ENCODE data around the gene THSD4. TPM values are rescaled to one million over a fixed set of nuclear protein-coding genes. Genes with fewer than 3 reads are reported as not detected.
A peak's percentile ranks its signal among the peaks of the same experiment; 100 is the strongest.

Gene THSD4
- total RNA-seq, 1 donor: 15.6 TPM

DNA sequence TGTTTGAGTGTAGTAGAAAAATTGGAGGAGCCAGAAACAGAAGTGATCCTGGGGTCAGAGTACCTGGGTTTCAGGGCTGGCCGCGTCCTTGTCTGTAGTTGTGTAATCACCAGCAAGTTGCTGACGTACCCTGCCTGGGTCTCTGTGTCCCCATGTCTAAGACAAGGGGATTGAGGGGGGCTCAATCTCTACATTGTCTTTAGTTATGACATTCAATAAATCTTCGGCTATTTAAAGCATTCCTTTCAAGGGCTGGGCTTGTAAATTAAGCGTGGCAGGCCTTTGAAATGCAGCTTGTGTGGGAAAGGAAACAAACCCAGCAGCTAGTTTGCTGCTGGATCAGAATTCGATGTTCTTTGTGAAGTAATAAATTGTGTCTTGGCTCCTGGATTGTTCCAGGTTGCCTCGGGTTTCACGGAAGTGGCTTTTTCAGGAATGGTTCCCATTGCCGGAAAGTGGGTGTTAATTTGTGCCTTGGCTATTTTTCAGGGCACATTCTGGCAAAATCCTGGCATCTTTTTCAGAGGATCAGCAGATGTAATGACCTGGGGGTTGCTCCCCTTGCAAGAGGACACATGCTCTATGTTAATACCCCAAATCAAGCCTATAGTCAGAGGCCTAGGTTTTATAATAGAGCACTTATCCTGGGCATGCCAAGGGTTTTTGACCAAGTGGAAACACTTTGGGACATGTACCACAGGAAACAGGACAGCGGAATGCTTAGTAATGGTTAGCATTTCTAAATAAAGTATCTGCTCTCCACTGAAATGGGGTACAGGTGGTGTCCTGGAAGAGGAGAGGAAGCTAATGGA is 400.3 kb downstream of the THSD4 start:
- TF ChIP-seq, protein P1, sequence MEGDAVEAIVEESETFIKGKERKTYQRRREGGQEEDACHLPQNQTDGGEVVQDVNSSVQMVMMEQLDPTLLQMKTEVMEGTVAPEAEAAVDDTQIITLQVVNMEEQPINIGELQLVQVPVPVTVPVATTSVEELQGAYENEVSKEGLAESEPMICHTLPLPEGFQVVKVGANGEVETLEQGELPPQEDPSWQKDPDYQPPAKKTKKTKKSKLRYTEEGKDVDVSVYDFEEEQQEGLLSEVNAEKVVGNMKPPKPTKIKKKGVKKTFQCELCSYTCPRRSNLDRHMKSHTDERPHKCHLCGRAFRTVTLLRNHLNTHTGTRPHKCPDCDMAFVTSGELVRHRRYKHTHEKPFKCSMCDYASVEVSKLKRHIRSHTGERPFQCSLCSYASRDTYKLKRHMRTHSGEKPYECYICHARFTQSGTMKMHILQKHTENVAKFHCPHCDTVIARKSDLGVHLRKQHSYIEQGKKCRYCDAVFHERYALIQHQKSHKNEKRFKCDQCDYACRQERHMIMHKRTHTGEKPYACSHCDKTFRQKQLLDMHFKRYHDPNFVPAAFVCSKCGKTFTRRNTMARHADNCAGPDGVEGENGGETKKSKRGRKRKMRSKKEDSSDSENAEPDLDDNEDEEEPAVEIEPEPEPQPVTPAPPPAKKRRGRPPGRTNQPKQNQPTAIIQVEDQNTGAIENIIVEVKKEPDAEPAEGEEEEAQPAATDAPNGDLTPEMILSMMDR (IDR thresholded peaks at IDR 0.05; ENCODE audit: extremely low read depth, low read depth, low read length): no peak
- DNase-seq (ENCODE audit: insufficient read length, low spot score, missing footprints): no peak
- no peaks in the 10 kb centered on the region for H3K9me3 ChIP-seq (ENCODE audit: low read depth, low read length)
- no peak overlapping the region for H3K4me3 ChIP-seq (ENCODE audit: insufficient read depth, low read length)
- H3K36me3 ChIP-seq (ENCODE audit: insufficient read depth, low read length): no peaks in the 10 kb centered on the region
- H3K4me1 ChIP-seq (ENCODE audit: insufficient read depth, low read length): no peaks in the 10 kb centered on the region
- no peak overlapping the region for H2AFZ ChIP-seq (ENCODE audit: low read length)
- H3K79me2 ChIP-seq (ENCODE audit: insufficient read depth, low read length): no peaks in the 10 kb centered on the region
- no peak overlapping the region for H3K4me2 ChIP-seq (ENCODE audit: insufficient read depth, low read length)
- no peaks in the 10 kb centered on the region for H4K20me1 ChIP-seq (ENCODE audit: insufficient read depth, low read length)
- no peak overlapping the region for H3K27ac ChIP-seq (ENCODE audit: low read depth, low read length)
- H3K27me3 ChIP-seq (ENCODE audit: insufficient read depth, low read length): peaks cover 7% of the 10 kb centered on the region

DNA sequence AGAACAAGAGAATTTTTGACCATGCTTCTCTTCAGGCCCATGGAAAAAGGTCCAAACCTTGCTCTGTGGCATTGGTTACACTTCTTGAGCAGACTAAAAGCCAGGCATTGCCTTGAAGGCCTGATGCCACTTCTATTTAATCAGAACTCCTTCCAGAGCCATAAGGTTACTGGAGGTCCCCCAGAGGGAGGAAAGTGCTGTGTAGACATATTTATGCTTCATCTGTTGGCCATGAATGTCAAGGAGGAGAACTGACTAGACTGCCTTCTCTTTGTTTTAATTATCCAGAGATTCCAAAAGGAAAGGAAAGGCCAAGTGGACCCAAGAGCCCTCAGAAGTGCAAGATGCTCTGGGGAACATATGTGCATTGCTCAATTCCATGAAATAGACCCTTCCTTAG is 402.5 kb downstream of the THSD4 start:
- Histone ChIP-seq H3K36me3 (ENCODE audit: insufficient read depth, low read length) (no peaks in the 10 kb centered on the region), H2AFZ (ENCODE audit: low read length) (no peak overlapping the region), H3K27me3 (ENCODE audit: insufficient read depth, low read length) (peaks cover 4% of the 10 kb centered on the region), H3K27ac (ENCODE audit: low read depth, low read length) (no peak overlapping the region), H3K4me2 (ENCODE audit: insufficient read depth, low read length) (no peak overlapping the region), H3K4me1 (ENCODE audit: insufficient read depth, low read length) (no peaks in the 10 kb centered on the region), H3K4me3 (ENCODE audit: insufficient read depth, low read length) (no peak overlapping the region), H4K20me1 (ENCODE audit: insufficient read depth, low read length) (no peaks in the 10 kb centered on the region), H3K9me3 (ENCODE audit: low read depth, low read length) (no peaks in the 10 kb centered on the region), H3K79me2 (ENCODE audit: insufficient read depth, low read length) (no peaks in the 10 kb centered on the region)
- DNase-seq (ENCODE audit: insufficient read length, low spot score, missing footprints): no peak
- TF ChIP-seq, protein P1 (IDR thresholded peaks at IDR 0.05; ENCODE audit: extremely low read depth, low read depth, low read length): no peak

DNA sequence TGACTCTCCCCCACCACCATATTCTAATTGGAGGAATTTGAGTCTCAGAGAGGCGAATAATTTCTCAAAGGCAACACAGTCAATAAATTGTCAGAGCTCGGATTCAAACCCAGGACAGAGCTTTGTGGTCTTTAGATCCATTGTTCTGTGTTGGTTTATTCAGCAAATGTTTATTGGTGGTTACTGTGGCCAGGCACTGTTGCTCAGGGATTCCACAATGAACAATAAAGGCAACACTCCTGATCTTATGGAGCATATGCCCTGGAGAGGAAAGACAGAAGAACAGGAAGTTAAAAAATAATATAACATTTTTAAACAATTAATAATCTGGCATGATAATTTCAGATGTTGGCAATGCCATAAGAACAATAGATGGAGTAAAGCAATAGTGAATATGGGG is 403.4 kb downstream of the THSD4 start:
- Histone ChIP-seq H3K27ac (ENCODE audit: low read depth, low read length) (no peak overlapping the region), H4K20me1 (ENCODE audit: insufficient read depth, low read length) (no peaks in the 10 kb centered on the region), H3K4me1 (ENCODE audit: insufficient read depth, low read length) (no peaks in the 10 kb centered on the region), H3K27me3 (ENCODE audit: insufficient read depth, low read length) (peaks cover 4% of the 10 kb centered on the region), H3K9me3 (ENCODE audit: low read depth, low read length) (no peaks in the 10 kb centered on the region), H3K4me3 (ENCODE audit: insufficient read depth, low read length) (no peak overlapping the region), H3K36me3 (ENCODE audit: insufficient read depth, low read length) (no peaks in the 10 kb centered on the region), H3K79me2 (ENCODE audit: insufficient read depth, low read length) (no peaks in the 10 kb centered on the region), H2AFZ (ENCODE audit: low read length) (no peak overlapping the region), H3K4me2 (ENCODE audit: insufficient read depth, low read length) (no peak overlapping the region)
- TF ChIP-seq, protein P1 (IDR thresholded peaks at IDR 0.05; ENCODE audit: extremely low read depth, low read depth, low read length): no peak
- DNase-seq (ENCODE audit: insufficient read length, low spot score, missing footprints): no peak

DNA sequence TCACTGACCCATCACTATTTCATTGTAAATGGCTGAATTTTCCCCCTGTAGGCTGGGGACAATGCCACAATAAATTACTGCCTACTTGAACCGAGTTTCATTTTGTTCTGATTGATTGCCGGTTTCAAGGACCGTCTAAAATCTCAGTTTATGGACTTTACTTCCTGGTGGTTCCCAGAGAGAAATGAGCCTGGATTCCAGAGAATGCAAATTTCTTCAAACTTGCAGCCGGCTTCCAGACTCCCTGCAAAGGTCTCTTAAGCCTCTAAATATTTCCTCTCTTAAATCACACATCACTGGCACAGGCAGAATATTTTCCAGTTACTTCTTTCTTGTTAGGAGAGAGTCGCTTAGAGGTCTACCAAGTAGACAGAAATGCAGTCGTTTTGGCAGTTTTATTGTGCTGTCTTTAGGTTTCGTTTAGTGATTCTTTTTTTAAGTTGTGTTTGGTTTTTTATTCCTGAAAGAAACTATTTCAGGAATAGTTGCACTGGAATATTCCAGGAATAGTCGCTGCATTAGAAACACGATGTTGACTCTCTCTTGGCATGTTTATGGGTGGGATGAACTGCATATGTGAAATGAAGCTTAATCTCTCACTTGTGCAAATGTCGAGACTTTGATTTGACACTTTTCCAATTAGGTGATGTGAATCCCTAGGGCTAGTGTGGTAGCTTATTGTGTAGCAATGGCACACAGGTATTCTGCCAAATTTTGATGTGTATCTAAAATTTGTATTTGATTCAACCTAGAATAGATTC is 411.0 kb downstream of the THSD4 start:
- peak overlapping the region; percentile 11 for H3K4me3 ChIP-seq (ENCODE audit: insufficient read depth, low read length)
- H3K36me3 ChIP-seq (ENCODE audit: insufficient read depth, low read length): no peaks in the 10 kb centered on the region
- no peaks in the 10 kb centered on the region for H3K9me3 ChIP-seq (ENCODE audit: low read depth, low read length)
- H3K27ac ChIP-seq (ENCODE audit: low read depth, low read length): no peak overlapping the region
- H3K79me2 ChIP-seq (ENCODE audit: insufficient read depth, low read length): no peaks in the 10 kb centered on the region
- H3K4me2 ChIP-seq (ENCODE audit: insufficient read depth, low read length): peak overlapping the region; percentile 38
- H3K4me1 ChIP-seq (ENCODE audit: insufficient read depth, low read length): no peaks in the 10 kb centered on the region
- no peak overlapping the region for H2AFZ ChIP-seq (ENCODE audit: low read length)
- TF ChIP-seq, protein P1 (IDR thresholded peaks at IDR 0.05; ENCODE audit: extremely low read depth, low read depth, low read length): no peak
- H3K27me3 ChIP-seq (ENCODE audit: insufficient read depth, low read length): peaks cover 11% of the 10 kb centered on the region
- H4K20me1 ChIP-seq (ENCODE audit: insufficient read depth, low read length): no peaks in the 10 kb centered on the region
- peak; percentile 58 for DNase-seq (ENCODE audit: insufficient read length, low spot score, missing footprints)
